ENCODE data around the gene NTSR2. TPM values are rescaled to one million over a fixed set of nuclear protein-coding genes. Genes with fewer than 3 reads are reported as not detected.

The NTSR2 gene
- total RNA-seq, 1 experiment from 2014 or later: not detected

GRCh38 chr2:11680901-11681721 is 11.1 kb upstream of the NTSR2 start:
- Mint-ChIP-seq H3K4me1 (ENCODE audit: insufficient read depth, unreplicated experiment) (peaks cover 20% of the 10 kb centered on the region), H3K9me3 (ENCODE audit: unreplicated experiment) (no peaks in the 10 kb centered on the region), H3K36me3 (ENCODE audit: insufficient read depth, unreplicated experiment) (no peaks in the 10 kb centered on the region), H3K27me3 (ENCODE audit: insufficient read depth, unreplicated experiment) (peaks cover 31% of the 10 kb centered on the region), H3K4me3 (ENCODE audit: unreplicated experiment) (no peak overlapping the region), H3K27ac (ENCODE audit: low read depth, unreplicated experiment) (no peak overlapping the region)
- TF ChIP-seq CTCF (IDR thresholded peaks at IDR 0.05; ENCODE audit: unreplicated experiment): no peak
- intact Hi-C loops (cut with micrococcal nuclease): no loop called here
- no peak for DNase-seq (ENCODE audit: unreplicated experiment)
- POLR2A ChIA-PET: interaction anchor here (1.2 kb wide), 1 partner anchor 70 kb away, joined by 4 read pairs; no protein-coding TSS in a partner anchor
- no TSS peak for BruUV-seq (replicated peaks)
- CTCF ChIA-PET: interaction anchor here (0.6 to 6.4 kb wide), 33 partner anchors 8 to 1326 kb away, joined by 3 to 44 read pairs (median 3); partner anchors contain the start of gene GREB1

- Mint-ChIP-seq H3K27me3 (ENCODE audit: insufficient read depth, unreplicated experiment) (peaks cover 30% of the 10 kb centered on the region), H3K36me3 (ENCODE audit: insufficient read depth, unreplicated experiment) (no peaks in the 10 kb centered on the region), H3K27ac (ENCODE audit: low read depth, unreplicated experiment) (no peak overlapping the region), H3K4me3 (ENCODE audit: unreplicated experiment) (no peak overlapping the region), H3K9me3 (ENCODE audit: unreplicated experiment) (no peaks in the 10 kb centered on the region), H3K4me1 (ENCODE audit: insufficient read depth, unreplicated experiment) (peaks cover 23% of the 10 kb centered on the region)
- peak; percentile 39 for DNase-seq (ENCODE audit: unreplicated experiment)
- TF ChIP-seq CTCF (IDR thresholded peaks at IDR 0.05; ENCODE audit: unreplicated experiment): no peak
- CTCF ChIA-PET: interaction anchor here (0.6 to 6.4 kb wide), 24 partner anchors 10 to 1327 kb away, joined by 3 to 44 read pairs (median 4); partner anchors contain the start of gene GREB1
- intact Hi-C loops (cut with micrococcal nuclease): no loop called here
- POLR2A ChIA-PET: interaction anchor here (1.2 kb wide), 1 partner anchor 71 kb away, joined by 4 read pairs; no protein-coding TSS in a partner anchor
- BruUV-seq (replicated peaks): no TSS peak
Observed at GRCh38 chr2:11680182-11680900, 10.3 kb upstream of the NTSR2 start.

- no TSS peak for BruUV-seq (replicated peaks)
- no peak overlapping the region for H3K4me3 Mint-ChIP-seq (ENCODE audit: unreplicated experiment)
- CTCF ChIA-PET: interaction anchor here (0.7 to 6.4 kb wide), 7 partner anchors 8 to 208 kb away, joined by 3 to 44 read pairs (median 4); partner anchors contain the start of gene GREB1
- no peaks in the 10 kb centered on the region for H3K36me3 Mint-ChIP-seq (ENCODE audit: insufficient read depth, unreplicated experiment)
- H3K9me3 Mint-ChIP-seq (ENCODE audit: unreplicated experiment): no peaks in the 10 kb centered on the region
- POLR2A ChIA-PET: interaction anchor here (0.6 kb wide), 1 partner anchor 13 kb away, joined by 3 read pairs; no protein-coding TSS in a partner anchor
- H3K27me3 Mint-ChIP-seq (ENCODE audit: insufficient read depth, unreplicated experiment): peaks cover 30% of the 10 kb centered on the region
- intact Hi-C loops (cut with micrococcal nuclease): no loop called here
- no peak overlapping the region for H3K27ac Mint-ChIP-seq (ENCODE audit: low read depth, unreplicated experiment)
- no peak for DNase-seq (ENCODE audit: unreplicated experiment)
- TF ChIP-seq CTCF (IDR thresholded peaks at IDR 0.05; ENCODE audit: unreplicated experiment): no peak
- peaks cover 23% of the 10 kb centered on the region for H3K4me1 Mint-ChIP-seq (ENCODE audit: insufficient read depth, unreplicated experiment)
Observed at GRCh38 chr2:11679486-11680181, 9.6 kb upstream of the NTSR2 start.

Data from MCF 10A (cell line).